B cell (primary cell): Measurements from ENCODE around the gene AP1AR. TPM values are rescaled to one million over a fixed set of nuclear protein-coding genes. Genes with fewer than 3 reads are reported as not detected.

Experiments used
- ATAC-seq: fragments of 200-7000 bp; cut with Tn5 transposase; one replicate; pipeline ENCODE4 v1.10.0; 2021; ENCODE audit warnings: low read depth, mild to moderate bottlenecking, moderate number of reproducible peaks, moderate library complexity
- CTCF ChIA-PET: fragments of 350-600 bp; sonication (Branson Sonifier 250); formaldehyde crosslinking; loops from one replicate; lab custom pipeline; 2021; ENCODE audit warnings: antibody characterized with exemption, inconsistent platforms; lab: Charles Lee
- POLR2A ChIA-PET: fragments of 350-600 bp; sonication (Branson Sonifier 250); formaldehyde crosslinking; loops from one replicate; lab custom pipeline; 2021; ENCODE audit warnings: antibody characterized with exemption; lab: Charles Lee
- DNase-seq: peaks from one replicate; pipeline ENCODE4 v3.0.0; 2013
- H2AFZ ChIP-seq: 2 replicates; pipeline ENCODE4 v1.6.1; 2012; ENCODE audit warnings: mild to moderate bottlenecking, low read depth, low read length; ENCODE audit not compliant: insufficient read depth, poor library complexity, severe bottlenecking
- H3K27ac ChIP-seq, 2 donors: 1 replicate in 1 of 2; 2 replicates in 1 of 2; pipeline ENCODE4 v1.5.1; 2012 to 2013; ENCODE audit warnings: low read length in 2 of 2, mild to moderate bottlenecking in 2 of 2, moderate library complexity in 1 of 2
- H3K27me3 ChIP-seq, 4 experiments: fragments of 200-600 bp in 1 of 4; sonication (generic) in 1 of 4; replicated peaks in 1 of 4; 1 replicate in 2 of 4; 2 replicates in 2 of 4; pipeline versions ENCODE4 v1.6.1 to v1.7.0; 2013 to 2016; ENCODE audit warnings: low read length in 3 of 4, mild to moderate bottlenecking in 2 of 4, mixed read lengths in 1 of 4, moderate library complexity in 1 of 4; ENCODE audit not compliant: insufficient read depth in 4 of 4, control insufficient read depth in 3 of 4; ENCODE audit errors: control extremely low read depth in 1 of 4
- H3K36me3 ChIP-seq, 2 experiments: replicated peaks in 1 of 2; 1 replicate in 1 of 2; 2 replicates in 1 of 2; pipeline versions ENCODE4 v1.6.1 to v1.7.1; 2013; ENCODE audit warnings: low read length in 1 of 2; ENCODE audit not compliant: insufficient read depth in 2 of 2, control insufficient read depth in 1 of 2; ENCODE audit errors: control extremely low read depth in 1 of 2, extremely low read depth in 1 of 2
- H3K4me1 ChIP-seq, 2 donors: fragments of 200-600 bp in 1 of 2; sonication (generic) in 1 of 2; 1 replicate in 1 of 2; 2 replicates in 1 of 2; pipeline versions ENCODE4 v1.5.1 to v1.6.1; 2013 to 2017; ENCODE audit warnings: low read length in 2 of 2; ENCODE audit not compliant: control insufficient read depth in 2 of 2, insufficient read depth in 2 of 2
- H3K4me2 ChIP-seq: replicated peaks from 2 replicates; pipeline ENCODE3; 2012; ENCODE audit warnings: mild to moderate bottlenecking, low read depth, low read length; ENCODE audit not compliant: poor library complexity, severe bottlenecking
- H3K4me3 ChIP-seq, 5 experiments: fragments of 200-600 bp in 1 of 5; sonication (generic) in 1 of 5; 1 replicate in 3 of 5; 2 replicates in 2 of 5; pipeline versions ENCODE4 v1.5.1 to v1.7.0; 2011 to 2016; ENCODE audit warnings: low read length in 4 of 5, mild to moderate bottlenecking in 4 of 5, low read depth in 2 of 5, control low read depth in 1 of 5, moderate library complexity in 1 of 5; ENCODE audit not compliant: insufficient read depth in 1 of 5; ENCODE audit errors: control extremely low read depth in 1 of 5, extremely low read depth in 1 of 5
- H3K79me2 ChIP-seq: fragments of 200-600 bp; sonication (generic); one replicate; pipeline ENCODE4 v1.6.0; 2016; ENCODE audit warnings: low read length; ENCODE audit not compliant: control insufficient read depth, insufficient read depth
- H3K9ac ChIP-seq: fragments of 200-600 bp; sonication (generic); 2 replicates; pipeline ENCODE4 v1.6.1; 2017; ENCODE audit warnings: mild to moderate bottlenecking, low read length, moderate library complexity
- H3K9me3 ChIP-seq, 3 donors: one replicate each; pipeline versions ENCODE4 v1.6.1 to v1.7.1; 2013; ENCODE audit warnings: low read length in 2 of 3; ENCODE audit not compliant: control insufficient read depth in 2 of 3, insufficient read depth in 1 of 3; ENCODE audit errors: control extremely low read depth in 1 of 3
- H4K20me1 ChIP-seq: 2 replicates; pipeline ENCODE4 v1.6.0; 2012; ENCODE audit warnings: mild to moderate bottlenecking, low read length; ENCODE audit not compliant: insufficient read depth, control insufficient read depth, poor library complexity, severe bottlenecking
- H3K27ac Mint-ChIP-seq: one replicate; pipeline ENCODE4 v1.8.0; 2021; ENCODE audit warnings: mixed read lengths
- H3K27me3 Mint-ChIP-seq: one replicate; pipeline ENCODE4 v1.8.0; 2021; ENCODE audit warnings: mixed read lengths
- H3K4me1 Mint-ChIP-seq: one replicate; pipeline ENCODE4 v1.8.0; 2021; ENCODE audit warnings: mixed read lengths
- H3K4me3 Mint-ChIP-seq: one replicate; pipeline ENCODE4 v1.8.0; 2021; ENCODE audit warnings: mixed read lengths
- H3K9me3 Mint-ChIP-seq: one replicate; pipeline ENCODE4 v1.8.0; 2022; ENCODE audit warnings: mixed read lengths; ENCODE audit not compliant: insufficient read depth
- CTCF ChIP-seq: fragments of 200-600 bp; IDR thresholded peaks from one replicate; pipeline ENCODE4 v1.8.0; 2022; ENCODE audit warnings: antibody characterized with exemption, mild to moderate bottlenecking
- EZH2 ChIP-seq: IDR thresholded peaks from 2 replicates; pipeline ENCODE4 v1.6.1; 2012; ENCODE audit warnings: borderline replicate concordance, low read depth, mild to moderate bottlenecking, moderate library complexity, low read length; ENCODE audit not compliant: insufficient read depth, poor library complexity, severe bottlenecking
- WGBS: methylation state at CpG from one replicate; pipeline ENCODE4 v1.1.5; 2013; ENCODE audit warnings: missing lambda C conversion rate; ENCODE audit not compliant: insufficient coverage; 5-methylcytosine and 5-hydroxymethylcytosine counted together
- intact Hi-C: fragments of 100-400 bp; cut with micrococcal nuclease; formaldehyde crosslinking; loops from one replicate; pipeline ENCODE4 v1.10.0; 2022
- polyA plus RNA-seq: library from polyadenylated mRNA; depleted of rRNA; stranded (reverse); fragments of >200 nt; gene quantifications from 2 replicates; pipeline ENCODE4 v1.2.3, GENCODE V29; 2012
- total RNA-seq, 2 donors: library from RNA; stranded (reverse); fragments of 120-200 nt in 1 of 2; gene quantifications; 1 replicate in 1 of 2; 2 replicates in 1 of 2; pipeline versions ENCODE4 v1.2.3 to v1.2.4, GENCODE V29; 2013 to 2022

AP1AR gene
- total and polyA plus RNA-seq, 2 donors (not counting 1 experiment from before 2014, with no cell fraction given), result 3.4 to 20.3 TPM

- H3K27me3 ChIP-seq, result no peaks in the 10 kb centered on the region
- H2AFZ ChIP-seq, result no peak overlapping the region
- Mint-ChIP-seq H3K9me3 (no peaks in the 10 kb centered on the region), H3K4me3 (no peak overlapping the region), H3K27ac (no peak overlapping the region), H3K4me1 (no peaks in the 10 kb centered on the region), H3K27me3 (no peaks in the 10 kb centered on the region)
- ATAC-seq, result no peak
- WGBS, result 94% methylated on average over 6 of the region's 8 CpGs
- H3K9ac ChIP-seq, result no peak overlapping the region
- no peak overlapping the region for H3K4me2 ChIP-seq
- no peak for DNase-seq
- no peaks in the 10 kb centered on the region for H3K9me3 ChIP-seq
- H3K4me3 ChIP-seq, result no peak overlapping the region
- ChIA-PET CTCF (no interaction called here), POLR2A (no interaction called here)
- no peak overlapping the region for H3K27ac ChIP-seq
- no peak for TF ChIP-seq EZH2
- no peak for TF ChIP-seq CTCF
- no peaks in the 10 kb centered on the region for H3K4me1 ChIP-seq
- H3K36me3 ChIP-seq, result no peaks in the 10 kb centered on the region
- no peaks in the 10 kb centered on the region for H3K79me2 ChIP-seq
- intact Hi-C loops, result no loop called here
- no peaks in the 10 kb centered on the region for H4K20me1 ChIP-seq
Observed at GRCh38 chr4:112190684-112191083, 40.9 kb upstream of the AP1AR start.

GRCh38 chr4:112196461-112196860 is 35.1 kb upstream of the AP1AR start:
- Histone ChIP-seq H3K9me3 (no peaks in the 10 kb centered on the region), H3K27me3 (no peaks in the 10 kb centered on the region), H4K20me1 (no peaks in the 10 kb centered on the region), H3K4me1 (no peaks in the 10 kb centered on the region), H3K9ac (no peak overlapping the region), H3K27ac (no peak overlapping the region), H3K4me2 (no peak overlapping the region), H3K4me3 (no peak overlapping the region), H3K36me3 (no peaks in the 10 kb centered on the region), H2AFZ (no peak overlapping the region), H3K79me2 (no peaks in the 10 kb centered on the region)
- H3K27ac Mint-ChIP-seq, result no peak overlapping the region
- CTCF ChIA-PET, result no interaction called here
- H3K4me3 Mint-ChIP-seq, result no peak overlapping the region
- H3K9me3 Mint-ChIP-seq, result no peaks in the 10 kb centered on the region
- H3K4me1 Mint-ChIP-seq, result no peaks in the 10 kb centered on the region
- no peak for TF ChIP-seq EZH2
- TF ChIP-seq CTCF, result no peak
- ATAC-seq, result no peak
- intact Hi-C loops, result no loop called here
- H3K27me3 Mint-ChIP-seq, result no peaks in the 10 kb centered on the region
- DNase-seq, result no peak
- POLR2A ChIA-PET, result no interaction called here
- WGBS, result no CpG with 5 or more reads among the region's 1 CpG
